ENCODE results near the gene JMJD8.

DNA sequence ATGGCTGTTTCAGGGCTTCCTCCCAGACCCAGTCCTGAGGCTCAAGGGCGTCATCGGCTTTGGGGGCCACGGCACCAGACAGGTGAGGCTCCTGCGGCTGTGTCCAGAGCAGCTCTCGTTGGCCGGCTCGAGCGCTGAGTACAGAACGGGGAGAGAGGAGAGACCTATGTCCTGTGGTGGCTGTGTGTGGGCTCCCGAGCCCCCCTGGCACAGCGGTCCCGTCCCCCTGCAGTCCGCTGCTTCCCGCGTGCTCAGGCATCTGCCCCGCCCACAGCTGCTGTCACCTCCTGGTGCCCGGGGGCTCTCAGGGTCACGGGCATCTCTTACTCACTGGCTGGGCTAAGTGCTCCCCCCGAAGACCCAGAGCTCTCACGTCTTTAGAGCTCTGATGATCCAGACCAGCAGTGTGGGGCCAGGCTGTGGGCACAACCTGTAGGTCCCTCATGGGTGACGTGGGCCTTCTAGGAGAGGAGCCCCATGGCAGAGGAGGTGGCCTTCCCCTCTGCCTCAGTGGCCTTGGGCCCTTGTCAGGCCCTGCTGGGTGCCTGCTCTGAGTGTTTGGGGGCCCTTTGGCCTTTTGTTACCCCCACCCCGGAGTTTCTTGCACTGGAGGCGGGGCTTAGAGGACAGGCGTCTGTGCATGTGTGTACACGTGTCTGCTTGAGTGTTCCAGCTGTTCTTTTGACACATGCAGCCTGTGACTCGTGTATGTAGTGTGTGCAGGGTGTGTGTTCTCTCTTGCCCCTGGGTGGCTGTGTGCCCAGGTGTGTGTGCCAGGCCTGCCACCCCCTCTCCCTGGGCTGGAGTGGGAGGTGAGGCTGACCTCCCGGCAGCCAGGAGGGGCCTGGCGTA, 31.5 kb downstream of the JMJD8 start:
- TF ChIP-seq, protein P1, sequence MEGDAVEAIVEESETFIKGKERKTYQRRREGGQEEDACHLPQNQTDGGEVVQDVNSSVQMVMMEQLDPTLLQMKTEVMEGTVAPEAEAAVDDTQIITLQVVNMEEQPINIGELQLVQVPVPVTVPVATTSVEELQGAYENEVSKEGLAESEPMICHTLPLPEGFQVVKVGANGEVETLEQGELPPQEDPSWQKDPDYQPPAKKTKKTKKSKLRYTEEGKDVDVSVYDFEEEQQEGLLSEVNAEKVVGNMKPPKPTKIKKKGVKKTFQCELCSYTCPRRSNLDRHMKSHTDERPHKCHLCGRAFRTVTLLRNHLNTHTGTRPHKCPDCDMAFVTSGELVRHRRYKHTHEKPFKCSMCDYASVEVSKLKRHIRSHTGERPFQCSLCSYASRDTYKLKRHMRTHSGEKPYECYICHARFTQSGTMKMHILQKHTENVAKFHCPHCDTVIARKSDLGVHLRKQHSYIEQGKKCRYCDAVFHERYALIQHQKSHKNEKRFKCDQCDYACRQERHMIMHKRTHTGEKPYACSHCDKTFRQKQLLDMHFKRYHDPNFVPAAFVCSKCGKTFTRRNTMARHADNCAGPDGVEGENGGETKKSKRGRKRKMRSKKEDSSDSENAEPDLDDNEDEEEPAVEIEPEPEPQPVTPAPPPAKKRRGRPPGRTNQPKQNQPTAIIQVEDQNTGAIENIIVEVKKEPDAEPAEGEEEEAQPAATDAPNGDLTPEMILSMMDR (IDR thresholded peaks at IDR 0.05) = no peak
- no peak for TF ChIP-seq POLR2A (IDR thresholded peaks at IDR 0.05)
- no peak for TF ChIP-seq POLR2AphosphoS5 (IDR thresholded peaks at IDR 0.05; ENCODE audit: insufficient read depth in 1 of 2, low read depth in 1 of 2)

All from vagina (tissue), 2 donors.